Osteoblast (primary cell): ENCODE measurements around the gene ENAH. TPM values are rescaled to one million over a fixed set of nuclear protein-coding genes. Genes with fewer than 3 reads are reported as not detected.
"Not testable (repeated sequence)": the region's sequence is repeated elsewhere in the genome, so short reads cannot be mapped to it uniquely, and the experiment has no call there.

Source experiments
- DNase-seq: peaks from one replicate; pipeline ENCODE4 v3.0.0; 2011; ENCODE audit warnings: low spot score, mixed read lengths; ENCODE audit not compliant: insufficient read length; ENCODE audit errors: missing footprints
- H2AFZ ChIP-seq: 2 replicates; pipeline ENCODE4 v1.6.0; 2011; ENCODE audit warnings: mild to moderate bottlenecking, low read length
- H3K27ac ChIP-seq: 2 replicates; pipeline ENCODE4 v1.5.1; 2011; ENCODE audit warnings: mild to moderate bottlenecking, low read depth, low read length, moderate library complexity
- H3K27me3 ChIP-seq: 2 replicates; pipeline ENCODE4 v1.6.0; 2012; ENCODE audit warnings: mild to moderate bottlenecking, control low read depth, inconsistent platforms, low read length, moderate library complexity; ENCODE audit not compliant: insufficient read depth
- H3K36me3 ChIP-seq: 2 replicates; pipeline ENCODE4 v1.5.1; 2011; ENCODE audit warnings: mild to moderate bottlenecking, low read length, control low read depth, moderate library complexity; ENCODE audit not compliant: insufficient read depth
- H3K4me1 ChIP-seq: 2 replicates; pipeline ENCODE4 v1.5.1; 2011; ENCODE audit warnings: mild to moderate bottlenecking, low read length, control low read depth, moderate library complexity; ENCODE audit not compliant: insufficient read depth
- H3K4me2 ChIP-seq: 2 replicates; pipeline ENCODE4 v1.6.0; 2011; ENCODE audit warnings: mild to moderate bottlenecking, low read length; ENCODE audit not compliant: insufficient read depth
- H3K4me3 ChIP-seq: fragments of 200-600 bp; sonication (generic); 3 replicates; pipeline ENCODE4 v1.5.1; 2012; ENCODE audit warnings: mild to moderate bottlenecking, low read length, inconsistent platforms; ENCODE audit not compliant: insufficient read depth
- H3K79me2 ChIP-seq: 2 replicates; pipeline ENCODE4 v1.6.0; 2012; ENCODE audit warnings: mild to moderate bottlenecking, low read length, control low read depth, inconsistent platforms; ENCODE audit not compliant: insufficient read depth
- H3K9me3 ChIP-seq: 2 replicates; pipeline ENCODE4 v1.5.1; 2011; ENCODE audit warnings: low read depth, low read length, control low read depth
- H4K20me1 ChIP-seq: 2 replicates; pipeline ENCODE4 v1.6.0; 2012; ENCODE audit warnings: mild to moderate bottlenecking, low read length, control low read depth; ENCODE audit not compliant: insufficient read depth
- total RNA-seq: library from RNA; depleted of rRNA; stranded (reverse); fragments of >200 nt; gene quantifications from 2 replicates; pipeline ENCODE4 v1.2.3, GENCODE V29; 2012
- TF ChIP-seq, protein P1 (sequence below): IDR thresholded peaks from 2 replicates; pipeline ENCODE4 v1.5.1; 2011; ENCODE audit warnings: mild to moderate bottlenecking, low read depth, low read length, moderate library complexity; ENCODE audit errors: extremely low read depth

ENAH gene
- total RNA-seq, 1 donor: 453 TPM

DNA sequence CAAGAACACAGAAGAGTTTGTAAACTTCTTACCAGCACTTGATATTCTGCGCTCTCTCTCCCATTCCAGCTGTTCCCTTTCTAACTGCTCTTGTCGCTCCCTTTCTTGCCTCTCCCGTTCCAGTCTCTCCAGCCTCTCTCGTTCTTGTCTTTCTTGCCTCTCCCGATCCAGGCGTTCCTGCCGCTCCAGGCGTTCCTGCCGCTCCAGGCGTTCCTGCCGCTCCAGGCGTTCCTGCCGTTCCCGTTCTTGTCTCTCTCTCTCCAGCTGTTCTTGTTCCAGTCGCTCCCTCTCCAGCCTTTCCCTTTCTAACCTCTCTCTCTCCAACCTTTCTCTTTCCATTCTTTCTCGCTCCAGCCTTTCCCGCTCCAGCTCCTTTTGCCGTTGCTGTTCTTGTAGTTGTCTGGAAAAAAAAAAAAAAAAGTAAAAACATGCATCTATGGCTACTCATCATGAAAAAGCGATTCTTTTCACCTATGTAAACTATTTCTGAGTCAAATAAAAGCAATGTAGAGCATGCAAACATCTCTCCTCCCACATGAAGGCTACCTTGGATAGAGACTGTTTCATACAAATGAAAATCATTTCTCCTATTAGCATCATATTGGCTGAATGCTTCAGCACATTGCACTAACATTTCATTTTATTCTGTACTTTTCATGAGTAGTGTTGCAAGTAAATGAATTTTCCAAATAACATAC, 133.6 kb downstream of the ENAH start:
- Histone ChIP-seq H3K36me3 (peaks cover 25% of the 10 kb centered on the region), H3K9me3 (no peaks in the 10 kb centered on the region), H3K4me2 (no peak overlapping the region), H3K27me3 (no peaks in the 10 kb centered on the region), H3K4me1 (no peaks in the 10 kb centered on the region), H4K20me1 (peaks cover 33% of the 10 kb centered on the region), H3K79me2 (peaks cover 72% of the 10 kb centered on the region), H2AFZ (no peak overlapping the region), H3K4me3 (no peak overlapping the region), H3K27ac (no peak overlapping the region)
- DNase-seq: no peak
- TF ChIP-seq, protein P1, sequence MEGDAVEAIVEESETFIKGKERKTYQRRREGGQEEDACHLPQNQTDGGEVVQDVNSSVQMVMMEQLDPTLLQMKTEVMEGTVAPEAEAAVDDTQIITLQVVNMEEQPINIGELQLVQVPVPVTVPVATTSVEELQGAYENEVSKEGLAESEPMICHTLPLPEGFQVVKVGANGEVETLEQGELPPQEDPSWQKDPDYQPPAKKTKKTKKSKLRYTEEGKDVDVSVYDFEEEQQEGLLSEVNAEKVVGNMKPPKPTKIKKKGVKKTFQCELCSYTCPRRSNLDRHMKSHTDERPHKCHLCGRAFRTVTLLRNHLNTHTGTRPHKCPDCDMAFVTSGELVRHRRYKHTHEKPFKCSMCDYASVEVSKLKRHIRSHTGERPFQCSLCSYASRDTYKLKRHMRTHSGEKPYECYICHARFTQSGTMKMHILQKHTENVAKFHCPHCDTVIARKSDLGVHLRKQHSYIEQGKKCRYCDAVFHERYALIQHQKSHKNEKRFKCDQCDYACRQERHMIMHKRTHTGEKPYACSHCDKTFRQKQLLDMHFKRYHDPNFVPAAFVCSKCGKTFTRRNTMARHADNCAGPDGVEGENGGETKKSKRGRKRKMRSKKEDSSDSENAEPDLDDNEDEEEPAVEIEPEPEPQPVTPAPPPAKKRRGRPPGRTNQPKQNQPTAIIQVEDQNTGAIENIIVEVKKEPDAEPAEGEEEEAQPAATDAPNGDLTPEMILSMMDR: no peak

- no peak for DNase-seq
- H3K36me3 ChIP-seq: peaks cover 38% of the 10 kb centered on the region
- H3K4me1 ChIP-seq: no peaks in the 10 kb centered on the region
- no peaks in the 10 kb centered on the region for H3K27me3 ChIP-seq
- H4K20me1 ChIP-seq: peaks cover 27% of the 10 kb centered on the region
- H3K4me3 ChIP-seq: no peak overlapping the region
- TF ChIP-seq, protein P1: peak; percentile 5
- H3K4me2 ChIP-seq: no peak overlapping the region
- peaks cover 65% of the 10 kb centered on the region for H3K79me2 ChIP-seq
- H3K27ac ChIP-seq: no peak overlapping the region
- H2AFZ ChIP-seq: no peak overlapping the region
- no peaks in the 10 kb centered on the region for H3K9me3 ChIP-seq
Measured at GRCh38 chr1:225517697-225518096, 135.2 kb downstream of the ENAH start.

DNA sequence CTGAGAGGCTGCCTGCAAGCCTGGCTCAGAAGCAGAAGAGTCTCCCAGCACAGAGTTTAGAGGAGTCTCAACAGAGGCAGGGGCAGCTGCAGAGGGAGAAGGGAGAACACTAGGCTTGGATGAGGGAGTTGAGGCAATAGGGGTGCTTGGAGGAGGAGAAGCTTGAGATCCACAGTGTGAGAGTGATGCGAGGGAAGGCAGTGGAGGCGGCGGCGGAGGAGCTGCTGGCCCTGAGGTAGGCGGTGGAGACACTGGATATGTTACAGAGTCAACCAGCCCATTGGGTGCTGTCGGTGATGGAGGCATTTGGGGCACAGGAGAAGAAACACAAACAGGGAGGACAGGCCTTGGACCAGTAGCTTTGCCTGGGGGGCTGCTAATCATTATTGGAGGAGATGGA, 135.7 kb downstream of the ENAH start:
- TF ChIP-seq, protein P1: no peak
- Histone ChIP-seq H3K4me1 (no peaks in the 10 kb centered on the region), H3K4me2 (no peak overlapping the region), H3K4me3 (no peak overlapping the region), H3K36me3 (peaks cover 43% of the 10 kb centered on the region), H3K27ac (no peak overlapping the region), H4K20me1 (peaks cover 27% of the 10 kb centered on the region), H3K9me3 (no peaks in the 10 kb centered on the region), H3K27me3 (no peaks in the 10 kb centered on the region), H2AFZ (no peak overlapping the region), H3K79me2 (peaks cover 62% of the 10 kb centered on the region)
- DNase-seq: no peak

- no peak overlapping the region for H3K4me2 ChIP-seq
- TF ChIP-seq, protein P1: no peak
- peaks cover 3% of the 10 kb centered on the region for H3K4me1 ChIP-seq
- H3K36me3 ChIP-seq: peaks cover 66% of the 10 kb centered on the region
- no peak overlapping the region for H3K4me3 ChIP-seq
- no peak overlapping the region for H2AFZ ChIP-seq
- no peaks in the 10 kb centered on the region for H3K9me3 ChIP-seq
- H3K27me3 ChIP-seq: no peaks in the 10 kb centered on the region
- H4K20me1 ChIP-seq: peaks cover 26% of the 10 kb centered on the region
- H3K79me2 ChIP-seq: peaks cover 48% of the 10 kb centered on the region
- no peak overlapping the region for H3K27ac ChIP-seq
- peak; percentile 25 for DNase-seq
Measured at GRCh38 chr1:225514671-225515081, 138.2 kb downstream of the ENAH start.

- H2AFZ ChIP-seq, DNase-seq, H3K27ac ChIP-seq, H3K4me2 ChIP-seq, H3K9me3 ChIP-seq, H3K4me3 ChIP-seq, H3K27me3 ChIP-seq: not testable (repeated sequence)
- Histone ChIP-seq H3K4me1 (peaks cover 13% of the 10 kb centered on the region), H3K36me3 (peaks cover 63% of the 10 kb centered on the region), H4K20me1 (peaks cover 24% of the 10 kb centered on the region), H3K79me2 (peaks cover 38% of the 10 kb centered on the region)
Measured at GRCh38 chr1:225513576-225513975, 139.3 kb downstream of the ENAH start.
